HCT116 (cell line): ENCODE results near the gene TRIB2. TPM values are rescaled to one million over a fixed set of nuclear protein-coding genes. Genes with fewer than 3 reads are reported as not detected.

Source experiments
- ATAC-seq: fragments of 200-7000 bp; cut with Tn5 transposase; 2 replicates; pipeline ENCODE4 v1.9.1; 2020; ENCODE audit warnings: mild to moderate bottlenecking, moderate library complexity
- BruUV-seq: library from RNA; stranded (reverse); fragments of 400-500 nt; replicated peaks from 2 replicates; lab custom pipeline; 2021; lab: Mats Ljungman, UMichigan
- CTCF ChIA-PET: fragments of 300-600 bp; sonication (Branson Sonifier 250); formaldehyde crosslinking; loops from one replicate; lab custom pipeline; 2021; ENCODE audit warnings: antibody characterized with exemption; lab: Charles Lee
- POLR2A ChIA-PET: fragments of 300-600, 350-600 bp; sonication (Branson Sonifier 250); formaldehyde crosslinking; loops from one replicate; lab custom pipeline; 2021; ENCODE audit warnings: antibody characterized with exemption; lab: Charles Lee
- RAD21 ChIA-PET, 2 experiments: fragments of 300-600 bp; sonication (Branson Sonifier 250); formaldehyde crosslinking; loops; one replicate each; lab custom pipeline; 2023; ENCODE audit warnings: low total read pairs in 2 of 2; ENCODE audit not compliant: uncharacterized antibody in 2 of 2, unreplicated experiment in 2 of 2, low non-redundant PET in 1 of 2; lab: Charles Lee
- DNase-seq: peaks from one replicate; pipeline ENCODE4 v3.0.0-alpha.2; 2010; ENCODE audit warnings: low read depth, low spot score
- H2AFZ ChIP-seq: fragments of 200-600 bp; shearing (Covaris generic), sonication (generic); 2 replicates; pipeline ENCODE4 v1.6.1; 2017; ENCODE audit warnings: low read depth, mixed run types, mixed read lengths, antibody characterized with exemption, low read length; ENCODE audit not compliant: poor library complexity, severe bottlenecking
- H3K27ac ChIP-seq: 2 replicates; pipeline ENCODE4 v1.5.1; 2012; ENCODE audit warnings: low read depth, low read length
- H3K27me3 ChIP-seq: fragments of 200-600 bp; sonication (generic); 2 replicates; pipeline ENCODE4 v1.6.1; 2016; ENCODE audit warnings: mixed run types, low read length, mixed read lengths; ENCODE audit not compliant: insufficient read depth
- H3K36me3 ChIP-seq, 2 experiments: fragments of 200-500 bp in 1 of 2; fragments of 200-600 bp in 1 of 2; sonication (Bioruptor generic) in 1 of 2; sonication (generic) in 1 of 2; 2 replicates each; pipeline versions ENCODE4 v1.5.1 to v1.6.1; 2014 to 2016; ENCODE audit warnings: low read length in 2 of 2, inconsistent platforms in 1 of 2, mixed read lengths in 1 of 2, mixed run types in 1 of 2; ENCODE audit not compliant: insufficient read depth in 2 of 2, control insufficient read depth in 1 of 2
- H3K4me1 ChIP-seq, 2 experiments: fragments of 200-600 bp in 1 of 2; sonication (generic) in 1 of 2; 2 replicates each; pipeline versions ENCODE4 v1.5.1 to v1.6.1; 2012 to 2017; ENCODE audit warnings: low read length in 2 of 2, inconsistent platforms in 1 of 2, mild to moderate bottlenecking in 1 of 2, mixed read lengths in 1 of 2, mixed run types in 1 of 2, moderate library complexity in 1 of 2; ENCODE audit not compliant: insufficient read depth in 2 of 2, control insufficient read depth in 1 of 2
- H3K4me2 ChIP-seq: fragments of 200-600 bp; sonication (generic); 2 replicates; pipeline ENCODE4 v1.6.1; 2017; ENCODE audit warnings: mixed run types, low read length, mixed read lengths
- H3K4me3 ChIP-seq, 2 experiments: fragments of 200-600 bp in 1 of 2; sonication (generic) in 1 of 2; replicated peaks in 1 of 2; 2 replicates each; pipeline ENCODE4 v1.5.1; 2011 to 2016; ENCODE audit warnings: low read length in 2 of 2, control low read depth in 1 of 2, low read depth in 1 of 2, mild to moderate bottlenecking in 1 of 2, mixed read lengths in 1 of 2, mixed run types in 1 of 2
- H3K79me2 ChIP-seq: fragments of 200-600 bp; sonication (generic); 2 replicates; pipeline ENCODE4 v1.6.1; 2017; ENCODE audit warnings: mild to moderate bottlenecking, mixed run types, low read length, moderate library complexity, mixed read lengths; ENCODE audit not compliant: insufficient read depth
- H3K9ac ChIP-seq: fragments of 200-600 bp; sonication (generic); 2 replicates; pipeline ENCODE4 v1.6.1; 2016; ENCODE audit warnings: low read length, mixed read lengths
- H3K9me2 ChIP-seq: fragments of 200-600 bp; sonication (generic), shearing (Covaris generic); 2 replicates; pipeline ENCODE4 v1.6.1; 2017; ENCODE audit warnings: mixed run types, mild to moderate bottlenecking, moderate library complexity; ENCODE audit not compliant: insufficient read depth
- H3K9me3 ChIP-seq, 2 experiments: fragments of 200-500 bp in 1 of 2; fragments of 200-600 bp in 1 of 2; sonication (Bioruptor generic) in 1 of 2; sonication (generic) in 1 of 2; 2 replicates each; pipeline ENCODE4 v1.6.1; 2014 to 2017; ENCODE audit warnings: low read length in 2 of 2, mixed read lengths in 2 of 2, inconsistent platforms in 1 of 2, low read depth in 1 of 2, mild to moderate bottlenecking in 1 of 2, mixed run types in 1 of 2, moderate library complexity in 1 of 2; ENCODE audit not compliant: control insufficient read depth in 1 of 2, insufficient read depth in 1 of 2
- H4K20me1 ChIP-seq: fragments of 200-600 bp; sonication (generic), shearing (Covaris generic); 2 replicates; pipeline ENCODE4 v1.6.1; 2017; ENCODE audit warnings: mixed run types, mild to moderate bottlenecking, moderate library complexity; ENCODE audit not compliant: insufficient read depth
- CBX3 ChIP-seq: IDR thresholded peaks from 2 replicates; pipeline ENCODE4 v1.6.1; 2012; ENCODE audit warnings: low read depth
- FOSL1 ChIP-seq: IDR thresholded peaks from 2 replicates; pipeline ENCODE4 v1.6.1; 2012; ENCODE audit warnings: low read depth
- JUND ChIP-seq: IDR thresholded peaks from 2 replicates; pipeline ENCODE4 v1.6.1; 2012
- POLR2A ChIP-seq: IDR thresholded peaks from 2 replicates; pipeline ENCODE4 v1.7.0; 2011; ENCODE audit warnings: borderline replicate concordance; ENCODE audit not compliant: insufficient read depth, insufficient read length; ENCODE audit errors: extremely low read depth
- SIN3A ChIP-seq: IDR thresholded peaks from 2 replicates; pipeline ENCODE4 v1.6.1; 2012; ENCODE audit warnings: low read depth
- SRF ChIP-seq: IDR thresholded peaks from 2 replicates; pipeline ENCODE4 v1.6.1; 2012; ENCODE audit warnings: low read depth
- YY1 ChIP-seq: IDR thresholded peaks from 2 replicates; pipeline ENCODE4 v1.6.1; 2011; ENCODE audit warnings: low read length, low read depth, moderate library complexity, mild to moderate bottlenecking; ENCODE audit not compliant: insufficient replicate concordance; ENCODE audit errors: extremely low read depth
- ZNF274 ChIP-seq: fragments of 200-500 bp; sonication (Bioruptor generic); IDR thresholded peaks from 2 replicates; pipeline ENCODE4 v1.6.1; 2014; ENCODE audit warnings: mild to moderate bottlenecking, low read depth, low read length, inconsistent platforms
- intact Hi-C: fragments of 100-400 bp; cut with micrococcal nuclease; formaldehyde crosslinking; loops from 2 replicates; pipeline ENCODE4 v1.10.0; 2022
- total RNA-seq: library from RNA; stranded (reverse); gene quantifications from one replicate; pipeline ENCODE4 v1.2.1, GENCODE V29; 2021; ENCODE audit not compliant: unreplicated experiment
- TF ChIP-seq, protein P1 (sequence below): IDR thresholded peaks from 2 replicates; pipeline ENCODE4 v1.6.1; 2012
- TF ChIP-seq, protein P2 (sequence below), 3 experiments: fragments of 200-600 bp in 1 of 3; sonication (generic) in 1 of 3; IDR thresholded peaks in 2 of 3; conservative IDR thresholded peaks in 1 of 3; 2 replicates each; pipeline ENCODE4 v1.5.1; 2012 to 2017; ENCODE audit warnings: low read depth in 2 of 3, low read length in 2 of 3, antibody characterized with exemption in 1 of 3, borderline replicate concordance in 1 of 3, control low read depth in 1 of 3, mild to moderate bottlenecking in 1 of 3, mixed read lengths in 1 of 3, mixed run types in 1 of 3, moderate library complexity in 1 of 3; ENCODE audit not compliant: insufficient read depth in 1 of 3
- TF ChIP-seq, protein P3 (sequence below): IDR thresholded peaks from 2 replicates; pipeline ENCODE4 v1.6.1; 2011; ENCODE audit warnings: mild to moderate bottlenecking, low read length, moderate library complexity; ENCODE audit not compliant: insufficient replicate concordance; ENCODE audit errors: extremely low read depth

Gene TRIB2
- total RNA-seq, 1 experiment from 2014 or later, result 12.4 TPM

DNA sequence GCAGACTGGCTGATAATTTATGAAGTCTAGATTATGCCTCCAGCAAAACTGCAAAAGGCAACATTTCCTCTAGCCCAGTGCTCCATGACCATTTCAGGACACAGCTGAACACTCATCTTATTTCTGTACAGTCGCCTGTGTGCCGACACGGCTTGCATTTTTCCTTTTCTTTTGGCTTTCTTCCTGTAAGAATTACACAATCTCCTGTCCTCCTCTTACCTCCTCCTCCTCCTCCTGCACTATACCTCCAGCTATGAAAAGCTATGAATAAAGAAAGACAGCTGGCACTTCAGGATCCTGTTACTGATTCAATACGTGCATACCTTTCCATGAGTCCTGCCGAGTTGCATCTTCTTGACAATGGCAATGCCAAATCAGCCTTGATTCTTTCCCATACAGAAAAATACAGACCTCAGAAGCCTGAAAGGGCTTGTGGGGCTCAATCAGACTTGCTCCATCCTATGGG is 32.2 kb upstream of the TRIB2 start:
- Histone ChIP-seq H3K27ac (no peak overlapping the region), H4K20me1 (no peaks in the 10 kb centered on the region), H3K4me1 (no peaks in the 10 kb centered on the region), H3K36me3 (no peaks in the 10 kb centered on the region), H3K9ac (no peak overlapping the region), H3K4me3 (no peak overlapping the region), H3K9me3 (no peaks in the 10 kb centered on the region), H3K4me2 (no peak overlapping the region), H3K9me2 (no peaks in the 10 kb centered on the region), H3K27me3 (peaks cover 7% of the 10 kb centered on the region)
- no TSS peak for BruUV-seq
- ChIA-PET POLR2A (no interaction called here), RAD21 (no interaction called here)
- intact Hi-C loops, result no loop called here
- no peak for ATAC-seq
- TF ChIP-seq FOSL1 (no peak), YY1 (no peak), ZNF274 (no peak), CBX3 (no peak), POLR2A (no peak), SRF (no peak), JUND (no peak), SIN3A (no peak)
- TF ChIP-seq, protein P1, sequence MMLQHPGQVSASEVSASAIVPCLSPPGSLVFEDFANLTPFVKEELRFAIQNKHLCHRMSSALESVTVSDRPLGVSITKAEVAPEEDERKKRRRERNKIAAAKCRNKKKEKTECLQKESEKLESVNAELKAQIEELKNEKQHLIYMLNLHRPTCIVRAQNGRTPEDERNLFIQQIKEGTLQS, result no peak
- TF ChIP-seq, protein P2, sequence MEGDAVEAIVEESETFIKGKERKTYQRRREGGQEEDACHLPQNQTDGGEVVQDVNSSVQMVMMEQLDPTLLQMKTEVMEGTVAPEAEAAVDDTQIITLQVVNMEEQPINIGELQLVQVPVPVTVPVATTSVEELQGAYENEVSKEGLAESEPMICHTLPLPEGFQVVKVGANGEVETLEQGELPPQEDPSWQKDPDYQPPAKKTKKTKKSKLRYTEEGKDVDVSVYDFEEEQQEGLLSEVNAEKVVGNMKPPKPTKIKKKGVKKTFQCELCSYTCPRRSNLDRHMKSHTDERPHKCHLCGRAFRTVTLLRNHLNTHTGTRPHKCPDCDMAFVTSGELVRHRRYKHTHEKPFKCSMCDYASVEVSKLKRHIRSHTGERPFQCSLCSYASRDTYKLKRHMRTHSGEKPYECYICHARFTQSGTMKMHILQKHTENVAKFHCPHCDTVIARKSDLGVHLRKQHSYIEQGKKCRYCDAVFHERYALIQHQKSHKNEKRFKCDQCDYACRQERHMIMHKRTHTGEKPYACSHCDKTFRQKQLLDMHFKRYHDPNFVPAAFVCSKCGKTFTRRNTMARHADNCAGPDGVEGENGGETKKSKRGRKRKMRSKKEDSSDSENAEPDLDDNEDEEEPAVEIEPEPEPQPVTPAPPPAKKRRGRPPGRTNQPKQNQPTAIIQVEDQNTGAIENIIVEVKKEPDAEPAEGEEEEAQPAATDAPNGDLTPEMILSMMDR (IDR thresholded peaks at IDR 0.05 in 2 of 3, conservative IDR thresholded peaks at IDR 0.05 in 1 of 3; ENCODE audit: borderline replicate concordance in 1 of 3, insufficient read depth in 1 of 3, low read depth in 2 of 3, low read length in 2 of 3), result no peak
- TF ChIP-seq, protein P3, sequence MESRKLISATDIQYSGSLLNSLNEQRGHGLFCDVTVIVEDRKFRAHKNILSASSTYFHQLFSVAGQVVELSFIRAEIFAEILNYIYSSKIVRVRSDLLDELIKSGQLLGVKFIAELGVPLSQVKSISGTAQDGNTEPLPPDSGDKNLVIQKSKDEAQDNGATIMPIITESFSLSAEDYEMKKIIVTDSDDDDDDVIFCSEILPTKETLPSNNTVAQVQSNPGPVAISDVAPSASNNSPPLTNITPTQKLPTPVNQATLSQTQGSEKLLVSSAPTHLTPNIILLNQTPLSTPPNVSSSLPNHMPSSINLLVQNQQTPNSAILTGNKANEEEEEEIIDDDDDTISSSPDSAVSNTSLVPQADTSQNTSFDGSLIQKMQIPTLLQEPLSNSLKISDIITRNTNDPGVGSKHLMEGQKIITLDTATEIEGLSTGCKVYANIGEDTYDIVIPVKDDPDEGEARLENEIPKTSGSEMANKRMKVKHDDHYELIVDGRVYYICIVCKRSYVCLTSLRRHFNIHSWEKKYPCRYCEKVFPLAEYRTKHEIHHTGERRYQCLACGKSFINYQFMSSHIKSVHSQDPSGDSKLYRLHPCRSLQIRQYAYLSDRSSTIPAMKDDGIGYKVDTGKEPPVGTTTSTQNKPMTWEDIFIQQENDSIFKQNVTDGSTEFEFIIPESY, result no peak
- TF ChIP-seq, all 23 proteins: peak for 0
- DNase-seq, result no peak
- Histone ChIP-seq H3K79me2 (no peaks in the 10 kb centered on the region), H2AFZ (no peak overlapping the region)
- CTCF ChIA-PET, result no interaction called here
